K562 (cell line): ENCODE results near the gene SP2. TPM values are rescaled to one million over a fixed set of nuclear protein-coding genes. Genes with fewer than 3 reads are reported as not detected.

Experiments used
- ATAC-seq: fragments of 200-7000 bp; cut with Tn5 transposase; 3 replicates; pipeline ENCODE4 v1.9.1; 2020; ENCODE audit warnings: moderate library complexity
- BruUV-seq: library from RNA; stranded (reverse); fragments of 400-500 nt; replicated peaks from 2 replicates; lab custom pipeline; 2021; lab: Mats Ljungman, UMichigan
- CTCF ChIA-PET: fragments of 300-600 bp; formaldehyde crosslinking; extraction: SDS; loops from one replicate; lab custom pipeline; 2021; ENCODE audit warnings: low intra/inter-chr PET ratio; lab: Yijun Ruan, JAX
- POLR2A ChIA-PET: fragments of 300-600, 350-650 bp; sonication (Branson Sonifier 250); formaldehyde crosslinking; extraction: SDS; loops from one replicate; lab custom pipeline; 2021; ENCODE audit warnings: antibody characterized with exemption, inconsistent platforms; lab: Yijun Ruan, JAX
- DNase-seq, 4 experiments: peaks; one replicate each; pipeline versions ENCODE4 v3.0.0 to v3.0.0-alpha.2; 2011 to 2018; ENCODE audit warnings: low spot score in 3 of 4, mixed read lengths in 3 of 4; ENCODE audit errors: extremely low read depth in 1 of 4
- FAIRE-seq: peaks from 2 replicates; lab custom pipeline; 2011; peaks lifted over from hg19 to GRCh38; lab: Jason Lieb, UNC
- H2AFZ ChIP-seq: 2 replicates; pipeline ENCODE4 v1.6.0; 2011; ENCODE audit warnings: low read depth, low read length, control low read depth, inconsistent platforms
- H3K27ac ChIP-seq: fragments of 200-600 bp; 3 replicates; pipeline ENCODE4 v1.8.0; 2011; ENCODE audit warnings: low read depth, mild to moderate bottlenecking, control low read depth, inconsistent platforms, low read length, moderate library complexity, mixed read lengths; ENCODE audit errors: extremely low read depth
- H3K27me3 ChIP-seq, 2 experiments: fragments of 300-600 bp in 1 of 2; 2 replicates in 1 of 2; 3 replicates in 1 of 2; pipeline versions ENCODE4 v1.6.0 to v1.8.0; 2011; ENCODE audit warnings: inconsistent platforms in 2 of 2, low read length in 2 of 2, mild to moderate bottlenecking in 1 of 2, mixed read lengths in 1 of 2, moderate library complexity in 1 of 2; ENCODE audit not compliant: control insufficient read depth in 2 of 2, insufficient read depth in 2 of 2
- H3K36me3 ChIP-seq: fragments of 300-600 bp; 3 replicates; pipeline ENCODE4 v1.8.0; 2011; ENCODE audit warnings: mild to moderate bottlenecking, low read length, inconsistent platforms; ENCODE audit not compliant: control insufficient read depth, insufficient read depth
- H3K4me1 ChIP-seq, 2 experiments: fragments of 200-600 bp in 1 of 2; replicated peaks in 1 of 2; 2 replicates in 1 of 2; 3 replicates in 1 of 2; pipeline versions ENCODE4 v1.5.1 to v1.8.0; 2011; ENCODE audit warnings: inconsistent platforms in 2 of 2, low read length in 2 of 2, mild to moderate bottlenecking in 1 of 2, mixed read lengths in 1 of 2, moderate library complexity in 1 of 2; ENCODE audit not compliant: control insufficient read depth in 2 of 2, insufficient read depth in 2 of 2
- H3K4me2 ChIP-seq: 2 replicates; pipeline ENCODE4 v1.6.1; 2011; ENCODE audit warnings: low read length, control low read depth, inconsistent platforms, mixed read lengths; ENCODE audit not compliant: insufficient read depth
- H3K4me3 ChIP-seq: fragments of 200-600 bp; sonication (generic), shearing (Covaris generic); 2 replicates; pipeline ENCODE4 v1.5.1; 2016; ENCODE audit warnings: control low read depth, inconsistent platforms
- H3K79me2 ChIP-seq: fragments of 200-600 bp; 3 replicates; pipeline ENCODE4 v1.8.0; 2011; ENCODE audit warnings: low read length, inconsistent platforms; ENCODE audit not compliant: control insufficient read depth, insufficient read depth
- H3K9ac ChIP-seq, 2 experiments: 2 replicates each; pipeline versions ENCODE4 v1.6.0 to v1.6.1; 2011; ENCODE audit warnings: low read depth in 2 of 2, low read length in 2 of 2, control low read depth in 1 of 2, inconsistent platforms in 1 of 2, mild to moderate bottlenecking in 1 of 2, mixed read lengths in 1 of 2; ENCODE audit not compliant: insufficient read depth in 1 of 2
- H3K9me1 ChIP-seq: one replicate; pipeline ENCODE4 v1.6.0; 2011; ENCODE audit warnings: inconsistent platforms, mild to moderate bottlenecking, low read length, moderate library complexity; ENCODE audit not compliant: control insufficient read depth, insufficient read depth
- H3K9me3 ChIP-seq: replicated peaks from 2 replicates; pipeline ENCODE4 v1.5.1; 2011; ENCODE audit warnings: low read depth, low read length, inconsistent platforms; ENCODE audit not compliant: control insufficient read depth, insufficient read depth
- H4K20me1 ChIP-seq: replicated peaks from 2 replicates; pipeline ENCODE4 v1.6.1; 2011; ENCODE audit warnings: low read length, inconsistent platforms, mixed read lengths; ENCODE audit not compliant: control insufficient read depth, insufficient read depth
- ARID1B ChIP-seq: fragments of 450-650 bp; IDR thresholded peaks from 2 replicates; pipeline ENCODE4 v1.6.1; 2016; ENCODE audit warnings: antibody characterized with exemption, mild to moderate bottlenecking, inconsistent platforms
- BRF1 ChIP-seq: IDR thresholded peaks from 3 replicates; pipeline ENCODE4 v1.6.1; 2011; ENCODE audit warnings: borderline replicate concordance, mild to moderate bottlenecking; ENCODE audit not compliant: insufficient read length; ENCODE audit errors: extremely low read depth
- CXXC5 ChIP-seq: fragments of 250-450 bp; sonication (Bioruptor Pico); IDR thresholded peaks from 2 replicates; pipeline ENCODE4 v1.8.0; 2022; ENCODE audit warnings: inconsistent platforms, mild to moderate bottlenecking, moderate library complexity
- FOS ChIP-seq: IDR thresholded peaks from 3 replicates; pipeline ENCODE4 v1.6.1; 2011; ENCODE audit not compliant: insufficient read length; ENCODE audit errors: extremely low read depth
- FOSL1 ChIP-seq: fragments of 200-800 bp; sonication (Bioruptor generic); conservative IDR thresholded peaks from 2 replicates; pipeline ENCODE4 v1.6.1; 2016; ENCODE audit warnings: missing genetic modification characterization, missing compliant biosample characterization
- FOXK1 ChIP-seq: sonication (generic); formaldehyde crosslinking; IDR thresholded peaks from 2 replicates; pipeline ENCODE4 v1.8.0; 2022; ENCODE audit warnings: missing genetic modification reagents, mild to moderate bottlenecking, borderline replicate concordance
- JUND ChIP-seq, 2 experiments: IDR thresholded peaks; 2 replicates in 1 of 2; 3 replicates in 1 of 2; pipeline ENCODE4 v1.6.1; 2011; ENCODE audit warnings: borderline replicate concordance in 2 of 2, low read depth in 2 of 2, low read length in 2 of 2, improper control_type of control experiment in 1 of 2, missing biosample characterization in 1 of 2, missing genetic modification characterization in 1 of 2, missing genetic modification reagents in 1 of 2
- KLF1 ChIP-seq: fragments of 450-650 bp; IDR thresholded peaks from 2 replicates; pipeline ENCODE4 v1.6.1; 2016; ENCODE audit warnings: missing genetic modification characterization, missing compliant biosample characterization
- MAFG ChIP-seq: fragments of 450-650 bp; conservative IDR thresholded peaks from 2 replicates; pipeline ENCODE4 v1.6.1; 2016; ENCODE audit warnings: missing genetic modification characterization, missing compliant biosample characterization
- NFE2 ChIP-seq: IDR thresholded peaks from 2 replicates; pipeline ENCODE4 v1.6.1; 2014; ENCODE audit warnings: antibody characterized with exemption, low read depth
- RBM22 ChIP-seq: fragments of 200-400 bp; formaldehyde crosslinking; IDR thresholded peaks from 2 replicates; pipeline ENCODE4 v1.6.1; 2018; ENCODE audit warnings: low read length, low read depth; ENCODE audit not compliant: poor library complexity, severe bottlenecking
- SAFB2 ChIP-seq: fragments of 200-400 bp; formaldehyde crosslinking; IDR thresholded peaks from 2 replicates; pipeline ENCODE4 v1.6.1; 2018; ENCODE audit warnings: borderline replicate concordance, low read length, low read depth, moderate library complexity; ENCODE audit not compliant: severe bottlenecking
- SMARCE1 ChIP-seq: fragments of 450-650 bp; IDR thresholded peaks from 2 replicates; pipeline ENCODE4 v1.7.1; 2016; ENCODE audit warnings: mild to moderate bottlenecking
- TAF15 ChIP-seq: fragments of 200-400 bp; formaldehyde crosslinking; IDR thresholded peaks from 2 replicates; pipeline ENCODE4 v1.6.1; 2017; ENCODE audit warnings: mild to moderate bottlenecking, low read depth, low read length, moderate library complexity
- TRIM28 ChIP-seq: fragments of 450-650 bp; IDR thresholded peaks from 2 replicates; pipeline ENCODE4 v1.6.1; 2017
- XRCC3 ChIP-seq: fragments of 450-650 bp; IDR thresholded peaks from 2 replicates; pipeline ENCODE4 v1.6.1; 2017; ENCODE audit warnings: mild to moderate bottlenecking, moderate library complexity
- ZNF24 ChIP-seq: fragments of 450-650 bp; IDR thresholded peaks from 2 replicates; pipeline ENCODE4 v1.6.1; 2016
- ZNF316 ChIP-seq: fragments of 450-650 bp; IDR thresholded peaks from 2 replicates; pipeline ENCODE4 v1.6.1; 2016
- ZNF589 ChIP-seq: fragments of 200-800 bp; sonication (Bioruptor generic); IDR thresholded peaks from 2 replicates; pipeline ENCODE4 v1.6.1; 2016; ENCODE audit warnings: low read depth, missing genetic modification characterization, missing compliant biosample characterization
- WGBS: fragments of 100-300 bp; shearing (Covaris generic); methylation state at CpG from one replicate; pipeline ENCODE4 v1.1.6; 2016; ENCODE audit warnings: low coverage, mixed read lengths; ENCODE audit not compliant: insufficient coverage; ENCODE audit errors: missing lambda C conversion rate; 5-methylcytosine and 5-hydroxymethylcytosine counted together
- in situ Hi-C: fragments of 300-500 bp; cut with MboI; formaldehyde crosslinking; loops from 4 replicates; pipeline ENCODE4 v1.15.0; 2018; ENCODE audit warnings: inconsistent platforms, mixed read lengths
- intact Hi-C: fragments of 100-400 bp; cut with micrococcal nuclease; formaldehyde crosslinking; loops from 2 replicates; pipeline ENCODE4 v1.14.2; 2022
- polyA plus RNA-seq, 8 experiments: library from polyadenylated mRNA; depleted of rRNA in 4 of 8; stranded (reverse) in 5 of 8; unstranded in 3 of 8; fragments of >200 nt; fragmentation: Nextera tagmentation in 2 of 8; fragmentation: Illumina TruSeq in 1 of 8; extraction: Ambion mirVana in 2 of 8; extraction: Trizol in 1 of 8; gene quantifications; 2 replicates each; pipeline versions ENCODE4 v1.2.1 to v1.2.3, GENCODE V29; 2011 to 2014; ENCODE audit warnings: inconsistent platforms in 1 of 8, missing spikeins in 1 of 8
- total RNA-seq, 7 experiments: library from RNA; depleted of rRNA in 6 of 7; stranded (reverse); fragments of >200 nt in 6 of 7; fragmentation: Illumina TruSeq in 2 of 7; extraction: Trizol in 2 of 7; gene quantifications; 2 replicates each; pipeline versions ENCODE4 v1.2.1 to v1.2.3, GENCODE V29; 2011 to 2021; ENCODE audit warnings: low replicate concordance in 1 of 7
- TF ChIP-seq, protein P1 (sequence below): sonication (generic); formaldehyde crosslinking; IDR thresholded peaks from 2 replicates; pipeline ENCODE4 v1.8.0; 2022; ENCODE audit warnings: missing genetic modification reagents, mild to moderate bottlenecking, moderate library complexity, borderline replicate concordance
- TF ChIP-seq, protein P2 (sequence below), 2 experiments: fragments of 450-650 bp in 1 of 2; sonication (generic) in 1 of 2; formaldehyde crosslinking in 1 of 2; IDR thresholded peaks in 1 of 2; conservative IDR thresholded peaks in 1 of 2; 2 replicates each; pipeline versions ENCODE4 v1.6.1 to v1.8.1; 2016 to 2023; ENCODE audit warnings: mild to moderate bottlenecking in 2 of 2, moderate library complexity in 2 of 2, inconsistent platforms in 1 of 2, missing genetic modification reagents in 1 of 2

Gene SP2
- total and polyA plus RNA-seq, 9 of the 15 experiments (the other 6 are each of a cell fraction or from before 2014, with no cell fraction given) = 0.77 to 22.3 (median 2.3) TPM

- no peaks in the 10 kb centered on the region for H3K79me2 ChIP-seq
- H3K4me1 ChIP-seq = peaks cover 30 to 35% of the 10 kb centered on the region in 2 experiments
- no peaks in the 10 kb centered on the region for H3K9me1 ChIP-seq
- BruUV-seq = no TSS peak
- POLR2A ChIA-PET = interaction anchor here (0.9 kb wide), 1 partner anchor 10 kb away, joined by 3 read pairs; no protein-coding TSS in a partner anchor
- 0 out of 4 replicates have a peak overlapping the region, but pooled peaks of 1 of the 2 experiments have one; percentile 6 for H3K9ac ChIP-seq
- H4K20me1 ChIP-seq = no peaks in the 10 kb centered on the region
- H3K36me3 ChIP-seq = no peaks in the 10 kb centered on the region
- CTCF ChIA-PET = no interaction called here
- no peak overlapping the region for H3K4me2 ChIP-seq
- no peak overlapping the region for H3K27ac ChIP-seq
- no peaks in the 10 kb centered on the region for H3K9me3 ChIP-seq
- DNase-seq = no peak
- no peak overlapping the region for H2AFZ ChIP-seq
- intact Hi-C loops = no loop called here
- in situ Hi-C loops = no loop called here
- H3K27me3 ChIP-seq = no peaks in the 10 kb centered on the region
- FAIRE-seq = no peak
- ATAC-seq = no peak
- 67% methylated on average over 5 of the region's 7 CpGs for WGBS
- H3K4me3 ChIP-seq = no peak overlapping the region
- TF ChIP-seq ZNF24 (no peak), TAF15 (no peak), RBM22 (no peak), ZNF589 (CRISPR knock-in tag) (no peak), ZNF316 (peak; percentile 79), NFE2 (peak; percentile 69), ARID1B (peak; percentile 39; the same call in 1 of the 2 replicates), JUND (IDR thresholded peaks at IDR 0.05; ENCODE audit: borderline replicate concordance, low read depth, low read length) (peak; percentile 17; the same call in 1 of the 2 replicates), JUND (tag; IDR thresholded peaks at IDR 0.05; ENCODE audit: borderline replicate concordance, low read depth, low read length) (peak; percentile 34; the same call in 1 of the 3 replicates), KLF1 (no peak), CXXC5 (no peak), FOSL1 (tag) (peak; percentile 93), SMARCE1 (0 out of 2 replicates have a peak, but pooled peaks have one; percentile 13), MAFG (tag) (0 out of 2 replicates have a peak, but pooled peaks have one; percentile 27), SAFB2 (no peak), XRCC3 (no peak), TRIM28 (peak; percentile 64; the same call in 1 of the 2 replicates), FOS (peak; percentile 5), BRF1 (no peak), FOXK1 (no peak)
- TF ChIP-seq, protein P1, sequence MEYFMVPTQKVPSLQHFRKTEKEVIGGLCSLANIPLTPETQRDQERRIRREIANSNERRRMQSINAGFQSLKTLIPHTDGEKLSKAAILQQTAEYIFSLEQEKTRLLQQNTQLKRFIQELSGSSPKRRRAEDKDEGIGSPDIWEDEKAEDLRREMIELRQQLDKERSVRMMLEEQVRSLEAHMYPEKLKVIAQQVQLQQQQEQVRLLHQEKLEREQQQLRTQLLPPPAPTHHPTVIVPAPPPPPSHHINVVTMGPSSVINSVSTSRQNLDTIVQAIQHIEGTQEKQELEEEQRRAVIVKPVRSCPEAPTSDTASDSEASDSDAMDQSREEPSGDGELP = peak; percentile 71
- TF ChIP-seq, protein P2, sequence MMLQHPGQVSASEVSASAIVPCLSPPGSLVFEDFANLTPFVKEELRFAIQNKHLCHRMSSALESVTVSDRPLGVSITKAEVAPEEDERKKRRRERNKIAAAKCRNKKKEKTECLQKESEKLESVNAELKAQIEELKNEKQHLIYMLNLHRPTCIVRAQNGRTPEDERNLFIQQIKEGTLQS (IDR thresholded peaks at IDR 0.05) = peak; percentile 67
- TF ChIP-seq, protein P2 (CRISPR knock-in tag; conservative IDR thresholded peaks at IDR 0.05) = no peak
Measured at GRCh38 chr17:47862621-47863440, 33.2 kb upstream of the SP2 start.
